Activated T-helper 9 cell treated with anti-CD3 and anti-CD28 coated beads, Interleukin-2, amount 50 U/mL, for 16 hours (primary cell): Measurements from ENCODE around the gene BMPR1B.

Source experiments
- DNase-seq: peaks from one replicate; pipeline ENCODE4 v3.0.0-alpha.2; 2020; ENCODE audit warnings: low read depth

BMPR1B gene

GRCh38 chr4:95188701-95189370 is 431.1 kb downstream of the BMPR1B start:
- DNase-seq = no peak

- DNase-seq = no peak
Measured at GRCh38 chr4:95190751-95191436, 433.1 kb downstream of the BMPR1B start.

DNA sequence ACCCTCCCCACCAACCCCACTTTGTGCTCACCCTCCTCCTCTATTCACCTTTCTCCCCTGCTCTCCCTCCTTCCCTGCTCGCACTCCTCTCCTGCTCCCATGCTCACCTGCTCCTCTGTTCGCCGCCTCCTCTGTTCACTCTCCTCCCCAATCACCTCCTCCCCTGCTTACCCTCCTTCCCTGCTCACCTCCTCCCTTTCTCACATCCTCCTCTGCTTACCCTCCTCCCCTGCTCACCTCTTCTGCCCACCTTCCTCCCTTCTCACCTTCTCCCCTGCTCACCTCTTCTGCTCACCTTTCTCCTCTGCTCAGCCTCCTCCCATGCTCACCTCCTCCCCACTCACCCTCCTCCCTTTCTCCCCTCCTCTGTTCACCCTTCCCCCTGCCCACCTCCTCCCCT is 433.8 kb downstream of the BMPR1B start:
- no peak for DNase-seq

- no peak for DNase-seq
Measured at GRCh38 chr4:95193391-95194224, 435.9 kb downstream of the BMPR1B start.

GRCh38 chr4:95197353-95197752 is 439.6 kb downstream of the BMPR1B start:
- DNase-seq = no peak

GRCh38 chr4:95198961-95199360 is 441.2 kb downstream of the BMPR1B start:
- no peak for DNase-seq

GRCh38 chr4:95204267-95204844 is 446.6 kb downstream of the BMPR1B start:
- DNase-seq = no peak

DNA sequence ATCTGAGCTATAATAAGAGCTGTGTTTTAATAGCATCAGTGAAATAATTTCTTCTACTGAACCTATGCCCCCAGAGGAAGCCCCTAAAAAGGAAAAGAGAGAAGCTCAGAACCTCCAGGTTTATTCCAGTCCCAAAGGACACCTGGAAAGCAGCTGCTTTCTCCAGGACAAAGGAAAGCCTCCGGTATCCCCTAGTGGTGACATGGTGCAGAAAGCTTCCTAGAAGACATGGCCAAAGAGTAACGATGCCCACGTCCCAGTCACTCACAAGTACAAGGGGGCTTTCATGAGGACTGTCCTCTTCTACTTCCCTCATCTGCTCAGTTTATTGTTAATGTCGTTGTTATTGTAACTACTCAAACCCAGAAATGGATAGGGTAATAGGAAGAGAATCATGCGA is 447.1 kb downstream of the BMPR1B start:
- DNase-seq = no peak
